Measurements from ENCODE around the gene CCL27.

Gene CCL27

DNA sequence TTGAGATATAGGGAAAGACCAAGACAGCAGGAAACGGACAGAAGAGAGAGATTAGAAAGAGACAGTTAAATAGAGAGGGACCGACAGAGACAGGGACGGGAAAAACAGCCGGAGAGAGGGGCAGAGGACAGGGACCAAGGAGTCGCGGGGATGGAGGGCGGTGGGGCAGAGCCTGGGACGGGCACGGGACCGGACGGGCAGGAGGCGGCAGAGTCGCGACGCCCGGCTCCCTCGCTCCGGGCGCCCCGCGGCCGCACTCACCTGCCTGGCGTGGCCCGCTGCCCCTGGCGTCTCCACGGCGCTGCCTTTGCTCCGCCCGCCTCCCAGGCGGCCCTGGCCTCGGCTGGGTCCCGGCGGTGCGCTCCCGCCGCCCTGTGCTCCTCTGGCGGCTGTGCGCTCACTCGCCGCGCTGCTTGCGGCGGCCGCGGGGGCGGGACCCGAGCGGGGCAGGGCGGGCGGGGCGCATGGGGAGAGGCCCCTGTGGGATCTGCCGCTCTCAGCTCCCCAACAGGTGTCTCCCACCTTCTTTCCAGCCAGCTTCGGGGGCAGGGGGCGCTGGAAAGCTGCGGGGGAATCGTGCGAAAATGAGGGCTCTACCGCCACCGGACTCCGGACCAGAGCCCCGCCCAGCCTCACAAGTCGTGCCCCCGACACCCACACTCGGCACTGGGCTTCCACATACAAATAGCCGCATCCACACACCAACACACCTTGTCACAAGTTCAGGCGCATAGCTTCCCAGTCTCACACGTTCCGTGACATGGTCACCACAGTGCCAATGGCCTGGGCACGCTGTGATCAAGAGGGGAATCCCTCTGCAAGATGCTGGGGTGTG is 33.6 kb downstream of the CCL27 start, which contains the start of gene ARID3C:
Gene ARID3C, minus strand, starts transcription at position 411 of the 835 bp plus-strand sequence. CDS start 1,052 bp downstream, outside the sequence.
- ATAC-seq, result peak; percentile 78
- Mint-ChIP-seq H3K4me1 (peaks cover 24% of the 10 kb centered on the region), H3K27ac (peak within 1 kb of the TSS in 1 of 2 donors; percentile 83), H3K27me3 (peaks cover 70% of the 10 kb centered on the region), H3K4me3 (peak within 1 kb of the TSS; percentile 81 to 84), H3K9me3 (no peaks in the 10 kb centered on the region)
- peak in 1 of 2 donors; percentile 38 for DNase-seq

GRCh38 chr9:34627716-34628655 is 34.5 kb downstream of the CCL27 start:
- Mint-ChIP-seq H3K4me3 (peak overlapping the region; percentile 79 to 84), H3K9me3 (no peaks in the 10 kb centered on the region), H3K27me3 (peaks cover 78% of the 10 kb centered on the region), H3K27ac (peak overlapping the region in 1 of 2 donors; percentile 29), H3K4me1 (peaks cover 27% of the 10 kb centered on the region)
- DNase-seq (no peak), ATAC-seq (peak; percentile 5)

DNA sequence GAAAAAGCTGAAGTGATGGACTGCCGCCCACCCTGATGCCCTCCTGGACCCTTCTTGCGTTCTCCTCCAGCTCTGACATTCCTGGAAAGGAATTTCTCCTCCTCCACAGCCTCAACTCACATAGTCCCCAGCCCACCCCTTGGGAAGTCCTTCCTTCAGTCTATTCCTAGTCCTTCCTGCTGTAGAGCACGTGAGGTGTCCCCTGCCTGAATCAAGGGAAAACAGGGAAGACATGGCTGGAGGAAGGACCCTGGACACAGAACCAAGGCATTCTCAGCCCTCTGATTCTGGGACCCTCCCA is 37.3 kb downstream of the CCL27 start:
- peaks cover 88% of the 10 kb centered on the region for H3K27me3 Mint-ChIP-seq
- peaks cover 40% of the 10 kb centered on the region for H3K4me1 Mint-ChIP-seq
- no peak overlapping the region for H3K27ac Mint-ChIP-seq
- H3K4me3 Mint-ChIP-seq, result no peak overlapping the region
- no peaks in the 10 kb centered on the region for H3K9me3 Mint-ChIP-seq
- no peak for DNase-seq
- no peak for ATAC-seq

DNA sequence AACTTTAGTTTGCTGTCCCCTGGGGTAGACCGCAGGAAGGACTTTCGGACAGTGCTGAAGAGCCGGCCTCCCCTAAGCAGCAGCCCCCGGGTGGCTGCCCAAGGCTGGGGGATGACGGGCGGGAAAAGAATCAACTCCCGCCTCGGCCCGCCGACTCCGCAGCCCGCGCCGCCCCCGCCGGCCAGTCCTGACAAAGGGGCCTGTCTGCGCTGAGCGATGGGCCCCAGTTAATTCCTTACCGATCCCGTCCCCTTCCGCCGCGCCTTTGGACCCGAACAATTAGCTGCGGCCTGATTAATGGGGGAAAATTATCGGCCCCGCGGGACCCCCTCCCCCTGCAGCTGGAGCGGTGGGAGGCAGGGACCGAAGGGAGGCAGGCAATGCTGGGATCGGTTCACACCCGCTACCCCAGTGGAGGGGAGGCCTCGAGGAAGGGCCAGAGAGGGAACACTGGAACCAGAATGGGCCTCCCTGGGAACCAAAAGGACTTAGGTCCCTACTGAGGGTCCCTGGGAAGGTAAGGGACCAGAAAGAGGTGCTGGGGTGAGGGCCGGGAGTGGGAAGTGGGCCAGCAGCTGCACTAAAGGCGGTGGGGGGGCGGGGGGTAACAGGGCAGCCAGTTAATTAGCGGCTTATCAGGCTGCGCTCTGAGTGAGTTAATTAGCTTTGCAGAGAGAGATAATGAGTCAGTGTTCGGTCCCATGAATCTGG is 37.8 kb downstream of the CCL27 start:
- Mint-ChIP-seq H3K4me1 (peaks cover 44% of the 10 kb centered on the region), H3K4me3 (no peak overlapping the region), H3K27me3 (peaks cover 83% of the 10 kb centered on the region), H3K27ac (no peak overlapping the region), H3K9me3 (no peaks in the 10 kb centered on the region)
- DNase-seq, result no peak
- ATAC-seq, result no peak

DNA sequence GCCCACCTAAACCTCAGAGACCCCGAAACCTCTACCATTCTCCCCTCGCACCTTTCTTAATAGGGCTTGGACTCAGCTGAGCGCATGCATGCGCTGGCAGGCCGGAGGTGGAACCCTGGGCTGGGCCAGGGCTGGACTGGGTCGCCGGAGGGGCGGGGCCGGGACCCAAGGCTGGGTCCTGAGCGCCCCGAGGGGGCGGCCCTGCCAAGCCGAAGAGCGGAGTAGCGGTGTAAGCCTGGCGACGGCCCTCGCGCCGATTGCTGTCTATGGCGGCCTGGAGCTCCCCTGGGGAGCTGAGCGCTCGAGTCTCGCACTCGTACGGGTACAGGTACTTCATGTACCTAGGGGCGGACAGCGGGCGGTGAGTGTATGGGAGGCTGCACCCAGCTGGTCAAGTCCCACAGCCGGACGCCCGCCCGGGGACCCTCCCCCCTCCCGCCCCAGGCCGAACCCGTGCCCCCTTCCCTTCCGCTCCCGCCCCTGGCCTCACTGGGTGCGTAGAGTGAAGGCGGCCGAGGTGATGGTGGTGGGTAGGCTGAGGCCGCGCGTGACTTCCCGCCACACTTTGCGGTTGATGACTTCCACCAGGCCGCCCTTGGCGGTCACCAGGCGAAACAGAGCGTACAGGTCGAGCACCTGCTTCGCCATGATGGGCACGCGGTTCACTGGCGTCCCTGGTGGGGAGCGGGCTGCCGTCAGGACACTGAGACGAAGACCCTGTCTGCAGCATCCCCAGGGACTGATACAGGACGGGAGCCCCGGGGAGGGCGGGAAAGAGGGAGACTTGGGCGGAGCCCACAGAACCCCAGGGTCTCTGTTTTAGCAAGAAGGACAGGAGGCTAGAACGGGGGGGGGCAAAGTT is 38.9 kb downstream of the CCL27 start:
- Mint-ChIP-seq H3K4me3 (peak overlapping the region; percentile 54 to 65), H3K4me1 (peaks cover 43% of the 10 kb centered on the region), H3K27ac (no peak overlapping the region), H3K27me3 (peaks cover 73% of the 10 kb centered on the region), H3K9me3 (no peaks in the 10 kb centered on the region)
- peak; percentile 13 for ATAC-seq
- DNase-seq, result peak in 1 of 2 donors; percentile 27

GRCh38 chr9:34620061-34620994 is 42.1 kb downstream of the CCL27 start, which contains the start of gene DCTN3:
Gene DCTN3, minus strand, starts transcription at chr9:34620495. Its CDS starts 31 bp downstream, at chr9:34620464.
- Mint-ChIP-seq H3K9me3 (no peaks in the 10 kb centered on the region), H3K4me1 (peaks cover 35% of the 10 kb centered on the region), H3K4me3 (peak within 1 kb of the TSS; percentile 90 to 98), H3K27ac (peak within 1 kb of the TSS; percentile 93 to 96), H3K27me3 (peaks cover 40% of the 10 kb centered on the region)
- DNase-seq (peak; percentile 85 to 93), ATAC-seq (peak; percentile 97)

GRCh38 chr9:34615132-34615531 is 47.3 kb downstream of the CCL27 start:
- Mint-ChIP-seq H3K9me3 (no peaks in the 10 kb centered on the region), H3K4me3 (no peak overlapping the region), H3K27me3 (no peaks in the 10 kb centered on the region), H3K27ac (no peak overlapping the region), H3K4me1 (peaks cover 33% of the 10 kb centered on the region)
- ATAC-seq (no peak), DNase-seq (no peak)

GRCh38 chr9:34612788-34613390 is 49.6 kb downstream of the CCL27 start:
- peak; percentile 71 to 72 for DNase-seq
- Mint-ChIP-seq H3K4me3 (peak overlapping the region; percentile 89 to 94), H3K4me1 (peaks cover 20% of the 10 kb centered on the region), H3K27me3 (no peaks in the 10 kb centered on the region), H3K27ac (peak overlapping the region; percentile 44 to 89), H3K9me3 (no peaks in the 10 kb centered on the region)
- peak; percentile 50 for ATAC-seq

All from stimulated activated naive CD8-positive, alpha-beta T cell treated with anti-CD3 and anti-CD28 coated beads, Interleukin-15, amount 100 ng/mL, for 72 hours (primary cell).